Stomach (tissue), 4 donors: Measurements from ENCODE around the gene TWF2.

ENCODE experiments used
- EP300 ChIP-seq: sonication (generic); formaldehyde crosslinking; IDR thresholded peaks from one replicate; pipeline ENCODE4 v1.6.1; 2017; ENCODE audit warnings: antibody characterized with exemption
- POLR2A ChIP-seq, 4 donors: fragments of 450-650 bp; IDR thresholded peaks; one replicate each; pipeline ENCODE4 v1.6.1; 2016; ENCODE audit warnings: antibody characterized with exemption in 4 of 4, control low read depth in 2 of 4, mild to moderate bottlenecking in 1 of 4, moderate library complexity in 1 of 4
- POLR2AphosphoS5 ChIP-seq, 3 donors: sonication (generic); formaldehyde crosslinking; IDR thresholded peaks; one replicate each; pipeline ENCODE4 v1.6.1; 2016; ENCODE audit warnings: antibody characterized with exemption in 3 of 3
- TF ChIP-seq, protein P1 (sequence below), 7 experiments: fragments of 450-650 bp in 4 of 7; fragments of 200-600 bp in 3 of 7; sonication (generic) in 3 of 7; IDR thresholded peaks; one replicate each; pipeline ENCODE4 v1.5.1; 2016 to 2019; ENCODE audit warnings: antibody characterized with exemption in 7 of 7, control low read depth in 2 of 7, mild to moderate bottlenecking in 1 of 7

DNA sequence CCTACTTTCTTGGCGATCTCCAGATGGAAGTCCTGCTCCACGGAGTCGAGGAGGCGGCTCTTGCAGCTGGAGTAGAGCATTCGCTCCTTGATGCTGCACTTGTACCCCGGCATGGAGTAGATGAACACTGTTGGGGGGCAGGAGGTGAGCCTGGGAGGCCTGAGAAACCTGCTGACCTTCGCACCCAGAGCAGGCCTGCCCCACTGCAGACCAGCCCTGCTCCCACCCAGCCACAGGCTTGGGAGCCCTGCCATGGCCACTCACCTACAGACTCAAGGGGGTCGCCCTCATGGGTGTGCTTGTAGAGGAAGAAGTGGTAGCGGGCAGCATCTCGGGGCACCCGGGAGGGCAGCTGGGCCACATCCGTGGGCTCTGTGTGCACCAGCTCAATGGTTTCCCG is 9.3 kb downstream of the TWF2 start:
- TF ChIP-seq, protein P1, sequence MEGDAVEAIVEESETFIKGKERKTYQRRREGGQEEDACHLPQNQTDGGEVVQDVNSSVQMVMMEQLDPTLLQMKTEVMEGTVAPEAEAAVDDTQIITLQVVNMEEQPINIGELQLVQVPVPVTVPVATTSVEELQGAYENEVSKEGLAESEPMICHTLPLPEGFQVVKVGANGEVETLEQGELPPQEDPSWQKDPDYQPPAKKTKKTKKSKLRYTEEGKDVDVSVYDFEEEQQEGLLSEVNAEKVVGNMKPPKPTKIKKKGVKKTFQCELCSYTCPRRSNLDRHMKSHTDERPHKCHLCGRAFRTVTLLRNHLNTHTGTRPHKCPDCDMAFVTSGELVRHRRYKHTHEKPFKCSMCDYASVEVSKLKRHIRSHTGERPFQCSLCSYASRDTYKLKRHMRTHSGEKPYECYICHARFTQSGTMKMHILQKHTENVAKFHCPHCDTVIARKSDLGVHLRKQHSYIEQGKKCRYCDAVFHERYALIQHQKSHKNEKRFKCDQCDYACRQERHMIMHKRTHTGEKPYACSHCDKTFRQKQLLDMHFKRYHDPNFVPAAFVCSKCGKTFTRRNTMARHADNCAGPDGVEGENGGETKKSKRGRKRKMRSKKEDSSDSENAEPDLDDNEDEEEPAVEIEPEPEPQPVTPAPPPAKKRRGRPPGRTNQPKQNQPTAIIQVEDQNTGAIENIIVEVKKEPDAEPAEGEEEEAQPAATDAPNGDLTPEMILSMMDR (IDR thresholded peaks at IDR 0.05), result no peak
- TF ChIP-seq EP300 (no peak), POLR2A (IDR thresholded peaks at IDR 0.05) (no peak), POLR2AphosphoS5 (IDR thresholded peaks at IDR 0.05) (no peak)
